SU-DHL-6 (cell line): ENCODE data around the gene CFAP251.
A peak's percentile ranks its signal among the peaks of the same experiment; 100 is the strongest.
"Not testable (repeated sequence)": the region's sequence is repeated elsewhere in the genome, so short reads cannot be mapped to it uniquely, and the experiment has no call there.

Experiments
- H2AFZ ChIP-seq: fragments of 200-600 bp; sonication (generic); 2 replicates; pipeline ENCODE4 v1.6.1; 2014; ENCODE audit warnings: low read depth, mild to moderate bottlenecking, moderate library complexity, mixed read lengths, antibody characterized with exemption, low read length; ENCODE audit not compliant: severe bottlenecking
- H3F3A ChIP-seq: fragments of 200-600 bp; shearing (Covaris generic); 2 replicates; pipeline ENCODE4 v1.6.0; 2016; ENCODE audit warnings: antibody characterized with exemption, mild to moderate bottlenecking; ENCODE audit not compliant: insufficient read depth
- H3K27ac ChIP-seq: fragments of 200-600 bp; sonication (generic); 2 replicates; pipeline ENCODE4 v1.5.1; 2016; ENCODE audit warnings: low read depth, mild to moderate bottlenecking, low read length, moderate library complexity, mixed read lengths
- H3K27me3 ChIP-seq: fragments of 200-600 bp; sonication (generic), shearing (Covaris generic); 2 replicates; pipeline ENCODE4 v1.6.0; 2014; ENCODE audit warnings: mild to moderate bottlenecking, low read length
- H3K36me3 ChIP-seq: fragments of 200-600 bp; sonication (generic); 2 replicates; pipeline ENCODE4 v1.6.1; 2014; ENCODE audit warnings: mild to moderate bottlenecking, low read length, mixed read lengths
- H3K4me2 ChIP-seq: fragments of 300-600, 200-600 bp; shearing (Covaris generic), sonication (generic); 2 replicates; pipeline ENCODE4 v1.6.0; 2014; ENCODE audit warnings: low read length, low read depth, mild to moderate bottlenecking; ENCODE audit not compliant: poor library complexity, severe bottlenecking
- H3K4me3 ChIP-seq: fragments of 200-600 bp; sonication (generic); 2 replicates; pipeline ENCODE4 v1.5.1; 2014; ENCODE audit warnings: antibody characterized with exemption, low read length, mild to moderate bottlenecking, mixed read lengths; ENCODE audit not compliant: insufficient read depth, poor library complexity, severe bottlenecking
- H3K79me2 ChIP-seq: fragments of 200-600 bp; sonication (generic); 2 replicates; pipeline ENCODE4 v1.6.1; 2014; ENCODE audit warnings: mild to moderate bottlenecking, low read length, moderate library complexity; ENCODE audit not compliant: insufficient read depth
- H3K9ac ChIP-seq: fragments of 200-600 bp; sonication (generic); 2 replicates; pipeline ENCODE4 v1.7.0; 2014; ENCODE audit warnings: mild to moderate bottlenecking, low read length
- H3K9me2 ChIP-seq: fragments of 200-600 bp; sonication (generic); replicated peaks from 2 replicates; pipeline ENCODE4 v1.6.1; 2014; ENCODE audit warnings: low read length; ENCODE audit not compliant: insufficient read depth
- H3K9me3 ChIP-seq: fragments of 200-600 bp; sonication (generic); 2 replicates; pipeline ENCODE4 v1.6.1; 2014; ENCODE audit warnings: low read length, mixed read lengths; ENCODE audit not compliant: insufficient read depth
- H4K20me1 ChIP-seq: fragments of 200-600 bp; sonication (generic); 2 replicates; pipeline ENCODE4 v1.6.1; 2014; ENCODE audit warnings: low read depth, mild to moderate bottlenecking, antibody characterized with exemption, low read length, moderate library complexity, mixed read lengths
- CTCF ChIP-seq: fragments of 200-600 bp; sonication (generic); IDR thresholded peaks from one replicate; pipeline ENCODE4 v1.5.1; 2017; ENCODE audit warnings: antibody characterized with exemption, mild to moderate bottlenecking, low read length, moderate library complexity; ENCODE audit not compliant: insufficient read depth, poor library complexity, severe bottlenecking
- EZH2phosphoT487 ChIP-seq: fragments of 200-600 bp; sonication (generic), shearing (Covaris generic); conservative IDR thresholded peaks from 2 replicates; pipeline ENCODE4 v1.6.1; 2018; ENCODE audit warnings: mild to moderate bottlenecking, antibody characterized with exemption, low read length, moderate library complexity, mixed read lengths

Gene CFAP251

GRCh38 chr12:121888083-121888477, 30.3 kb upstream of the CFAP251 start:
- H3K79me2 ChIP-seq = peaks cover 32% of the 10 kb centered on the region
- no peak for TF ChIP-seq EZH2phosphoT487
- no peak for TF ChIP-seq CTCF
- no peaks in the 10 kb centered on the region for H3K27me3 ChIP-seq
- peak overlapping the region; percentile 86 for H3K4me2 ChIP-seq
- no peaks in the 10 kb centered on the region for H3K9me2 ChIP-seq
- H3K4me3 ChIP-seq = peak overlapping the region; percentile 63
- H4K20me1 ChIP-seq = no peaks in the 10 kb centered on the region
- H3K36me3 ChIP-seq = 0 out of 2 replicates have a peak, but pooled peaks cover 4% of the 10 kb centered on the region
- H2AFZ ChIP-seq = peak overlapping the region; percentile 74
- peak overlapping the region; percentile 20 for H3K27ac ChIP-seq
- H3K9ac ChIP-seq = peak overlapping the region; percentile 68
- peaks cover 9% of the 10 kb centered on the region; the same call in 1 of the 2 replicates for H3F3A ChIP-seq
- H3K9me3 ChIP-seq = no peaks in the 10 kb centered on the region

GRCh38 chr12:121888478-121889273, 29.7 kb upstream of the CFAP251 start, which contains the start of gene PSMD9:
PSMD9 (plus strand) TSS chr12:121888790; CDS start chr12:121888857, 67 bp downstream.
- peak within 1 kb of the TSS; percentile 86 for H3K4me2 ChIP-seq
- H2AFZ ChIP-seq = peak within 1 kb of the TSS; percentile 74
- H3K4me3 ChIP-seq = peak within 1 kb of the TSS; percentile 63
- H3F3A ChIP-seq = peaks cover 9% of the 10 kb centered on the region; the same call in 1 of the 2 replicates
- no peaks in the 10 kb centered on the region for H3K27me3 ChIP-seq
- no peaks in the 10 kb centered on the region for H3K9me2 ChIP-seq
- no peaks in the 10 kb centered on the region for H4K20me1 ChIP-seq
- peak within 1 kb of the TSS; percentile 68 for H3K9ac ChIP-seq
- H3K36me3 ChIP-seq = 0 out of 2 replicates have a peak, but pooled peaks cover 4% of the 10 kb centered on the region
- TF ChIP-seq CTCF (peak; percentile 73), EZH2phosphoT487 (no peak)
- H3K9me3 ChIP-seq = no peaks in the 10 kb centered on the region
- peak within 1 kb of the TSS; percentile 79 for H3K27ac ChIP-seq
- H3K79me2 ChIP-seq = peaks cover 38% of the 10 kb centered on the region

GRCh38 chr12:121889274-121889624, 29.1 kb upstream of the CFAP251 start:
- H3K27me3 ChIP-seq = no peaks in the 10 kb centered on the region
- no peaks in the 10 kb centered on the region for H3K9me3 ChIP-seq
- TF ChIP-seq CTCF (no peak), EZH2phosphoT487 (no peak)
- H3F3A ChIP-seq = peaks cover 14% of the 10 kb centered on the region; the same call in 1 of the 2 replicates
- H3K79me2 ChIP-seq = peaks cover 44% of the 10 kb centered on the region
- peak overlapping the region; percentile 61 for H3K4me3 ChIP-seq
- peak overlapping the region; percentile 68 for H3K4me2 ChIP-seq
- 0 out of 2 replicates have a peak, but pooled peaks cover 4% of the 10 kb centered on the region for H3K36me3 ChIP-seq
- no peaks in the 10 kb centered on the region for H4K20me1 ChIP-seq
- H3K27ac ChIP-seq = peak overlapping the region; percentile 79
- H2AFZ ChIP-seq = no peak overlapping the region
- H3K9ac ChIP-seq = peak overlapping the region; percentile 68
- no peaks in the 10 kb centered on the region for H3K9me2 ChIP-seq

GRCh38 chr12:121889661-121890060, 28.7 kb upstream of the CFAP251 start:
- Histone ChIP-seq H3K4me2 (peak overlapping the region; percentile 68), H3K27ac (0 out of 2 replicates have a peak overlapping the region, but pooled peaks have one; percentile 79), H3F3A (peaks cover 16% of the 10 kb centered on the region; the same call in 1 of the 2 replicates), H3K9ac (peak overlapping the region; percentile 68), H3K4me3 (peak overlapping the region; percentile 61), H3K79me2 (peaks cover 47% of the 10 kb centered on the region)
- H3K36me3 ChIP-seq, H3K9me2 ChIP-seq, H3K9me3 ChIP-seq, H4K20me1 ChIP-seq, H3K27me3 ChIP-seq, H2AFZ ChIP-seq: not testable (repeated sequence)
